ENCODE data around the gene TOR1AIP1. TPM values are rescaled to one million over a fixed set of nuclear protein-coding genes. Genes with fewer than 3 reads are reported as not detected.

Gene TOR1AIP1
- total and polyA plus RNA-seq, 11 donors: 16.0 to 68.2 (median 45.2) TPM

DNA sequence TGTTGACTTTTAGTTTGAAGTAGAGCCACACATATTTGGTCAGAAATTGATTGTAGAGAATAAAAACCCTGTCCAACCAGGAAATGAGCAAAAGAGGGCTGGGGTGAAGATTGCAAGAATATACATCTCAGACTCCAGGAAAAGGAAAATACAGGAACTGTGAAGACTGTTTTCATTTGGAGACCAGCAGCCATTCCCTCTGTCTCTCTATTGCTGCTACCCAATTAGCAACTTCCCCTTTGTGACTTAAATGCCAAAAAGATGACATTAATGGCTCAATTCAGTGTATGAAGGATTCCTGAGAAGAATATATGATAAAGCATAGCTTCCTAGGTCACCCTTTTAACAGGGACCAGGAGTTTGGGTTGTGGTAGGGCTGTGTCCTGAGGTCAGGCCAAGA, 40.9 kb downstream of the TOR1AIP1 start:
- ATAC-seq (no peak), DNase-seq (no peak)
- Histone ChIP-seq H3K4me3 (no peak overlapping the region), H3K27ac (peak overlapping the region in 1 of 12 donors; percentile 9), H3K36me3 (peaks cover 0 to 43% (median 26%) of the 10 kb centered on the region in 9 donors), H3K27me3 (no peaks in the 10 kb centered on the region), H3K9me3 (no peaks in the 10 kb centered on the region), H3K4me1 (peaks cover 0 to 8% (median 0%) of the 10 kb centered on the region in 12 donors)
- TF ChIP-seq POLR2A (IDR thresholded peaks at IDR 0.05): no peak
- TF ChIP-seq, protein P1, sequence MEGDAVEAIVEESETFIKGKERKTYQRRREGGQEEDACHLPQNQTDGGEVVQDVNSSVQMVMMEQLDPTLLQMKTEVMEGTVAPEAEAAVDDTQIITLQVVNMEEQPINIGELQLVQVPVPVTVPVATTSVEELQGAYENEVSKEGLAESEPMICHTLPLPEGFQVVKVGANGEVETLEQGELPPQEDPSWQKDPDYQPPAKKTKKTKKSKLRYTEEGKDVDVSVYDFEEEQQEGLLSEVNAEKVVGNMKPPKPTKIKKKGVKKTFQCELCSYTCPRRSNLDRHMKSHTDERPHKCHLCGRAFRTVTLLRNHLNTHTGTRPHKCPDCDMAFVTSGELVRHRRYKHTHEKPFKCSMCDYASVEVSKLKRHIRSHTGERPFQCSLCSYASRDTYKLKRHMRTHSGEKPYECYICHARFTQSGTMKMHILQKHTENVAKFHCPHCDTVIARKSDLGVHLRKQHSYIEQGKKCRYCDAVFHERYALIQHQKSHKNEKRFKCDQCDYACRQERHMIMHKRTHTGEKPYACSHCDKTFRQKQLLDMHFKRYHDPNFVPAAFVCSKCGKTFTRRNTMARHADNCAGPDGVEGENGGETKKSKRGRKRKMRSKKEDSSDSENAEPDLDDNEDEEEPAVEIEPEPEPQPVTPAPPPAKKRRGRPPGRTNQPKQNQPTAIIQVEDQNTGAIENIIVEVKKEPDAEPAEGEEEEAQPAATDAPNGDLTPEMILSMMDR (IDR thresholded peaks at IDR 0.05): no peak
- intact Hi-C loops (cut with DNase I): no loop called here

DNA sequence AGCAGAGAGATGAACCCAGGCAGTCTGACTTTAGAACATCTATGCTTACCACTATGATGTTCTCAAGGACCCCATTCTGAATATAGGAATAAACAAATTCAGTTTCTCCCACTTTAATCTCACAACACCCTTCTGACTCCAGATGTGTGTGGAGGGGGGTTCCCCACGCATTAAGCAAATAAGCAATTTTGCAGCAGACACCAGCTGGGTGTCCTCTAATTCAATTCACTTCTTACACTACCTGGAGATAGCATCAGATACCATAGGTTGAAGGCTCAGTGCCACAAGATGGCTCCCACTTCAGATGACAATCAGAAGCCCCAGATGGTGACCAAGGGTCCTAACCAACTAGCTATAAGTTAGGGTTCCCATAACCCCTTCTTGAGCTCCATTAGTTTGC, 42.2 kb downstream of the TOR1AIP1 start:
- Histone ChIP-seq H3K4me1 (peaks cover 0 to 8% (median 0%) of the 10 kb centered on the region in 12 donors), H3K27me3 (no peaks in the 10 kb centered on the region), H3K36me3 (peaks cover 0 to 31% (median 14%) of the 10 kb centered on the region in 9 donors), H3K4me3 (no peak overlapping the region), H3K27ac (no peak overlapping the region), H3K9me3 (no peaks in the 10 kb centered on the region)
- 94 to 100% (median 97%) methylated on average over 1 of the region's 1 CpG for whole genome bisulfite sequencing, 4 donors
- intact Hi-C loops (cut with DNase I): no loop called here
- TF ChIP-seq POLR2A (IDR thresholded peaks at IDR 0.05): no peak
- TF ChIP-seq, protein P1 (IDR thresholded peaks at IDR 0.05): no peak
- DNase-seq (no peak), ATAC-seq (no peak)

DNA sequence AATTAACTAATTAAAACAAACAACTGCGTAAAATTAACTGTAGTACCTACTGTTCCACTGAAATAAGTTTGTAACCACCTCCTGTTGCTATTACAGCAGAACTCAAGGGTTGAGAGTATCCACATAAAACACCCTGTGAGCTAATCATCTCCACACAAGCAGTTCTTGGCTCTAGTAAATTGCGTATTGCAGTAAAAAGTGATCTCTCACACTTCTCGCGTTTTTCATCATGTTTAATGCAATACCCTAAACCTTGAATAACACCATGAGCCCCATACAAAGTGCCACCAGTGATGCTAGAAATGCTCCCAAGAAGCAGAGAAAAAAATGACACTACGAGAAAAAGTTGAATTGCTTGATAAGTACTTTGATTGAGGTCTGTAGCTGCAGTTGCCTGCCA, 43.2 kb downstream of the TOR1AIP1 start:
- intact Hi-C loops (cut with DNase I): no loop called here
- TF ChIP-seq, protein P1 (IDR thresholded peaks at IDR 0.05): no peak
- no peak for TF ChIP-seq POLR2A (IDR thresholded peaks at IDR 0.05)
- H3K4me3 ChIP-seq: no peak overlapping the region
- DNase-seq (no peak), ATAC-seq (no peak)
- WGBS, 4 donors: 91 to 95% (median 92%) methylated on average over 5 of the region's 5 CpGs
- no peaks in the 10 kb centered on the region for H3K9me3 ChIP-seq
- no peak overlapping the region for H3K27ac ChIP-seq
- no peaks in the 10 kb centered on the region for H3K27me3 ChIP-seq
- peaks cover 0 to 20% (median 3%) of the 10 kb centered on the region in 9 donors for H3K36me3 ChIP-seq
- H3K4me1 ChIP-seq: peaks cover 0 to 11% (median 0%) of the 10 kb centered on the region in 12 donors

DNA sequence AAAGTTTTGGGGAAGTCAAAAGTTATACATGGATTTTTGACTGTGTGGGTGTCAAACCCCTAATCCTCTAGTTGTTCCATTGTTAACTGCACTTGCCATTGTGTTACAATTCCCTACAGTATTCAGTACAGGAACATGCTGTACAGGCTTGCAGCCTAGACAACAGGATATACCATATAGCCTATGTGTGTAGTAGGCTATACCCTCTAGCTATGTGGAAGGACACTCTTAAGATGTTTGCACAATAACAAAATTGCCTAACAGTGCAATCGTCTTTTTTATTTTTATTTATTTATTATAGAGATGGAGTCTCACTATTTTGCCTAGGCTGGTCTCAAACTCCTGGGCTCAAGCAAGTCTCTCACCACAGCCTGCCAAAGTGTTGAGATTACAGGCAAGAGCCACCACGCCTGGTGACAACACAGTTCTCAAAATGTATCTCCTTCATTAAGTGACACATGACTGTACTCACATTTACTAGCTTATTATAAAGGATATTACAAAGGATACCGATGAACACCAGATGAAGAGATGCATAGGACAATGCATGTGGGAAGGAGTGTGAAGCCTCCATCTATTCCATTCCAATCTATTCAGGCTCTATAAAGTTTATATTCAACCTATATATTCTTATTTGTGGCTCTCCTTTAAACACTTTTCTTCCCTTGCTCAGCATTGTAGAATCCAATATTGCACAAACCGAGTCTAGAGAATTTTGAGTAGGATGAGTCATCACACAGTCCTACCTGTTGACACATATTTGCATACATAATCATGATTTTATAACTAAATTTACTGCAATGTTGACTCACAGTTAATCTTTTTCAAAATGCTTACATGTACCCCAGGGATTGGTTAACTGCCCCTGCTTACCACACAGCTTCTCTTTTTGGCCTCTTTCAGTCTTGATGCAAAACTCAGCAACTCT, 44.1 kb downstream of the TOR1AIP1 start:
- no peak overlapping the region for H3K27ac ChIP-seq
- no peaks in the 10 kb centered on the region for H3K27me3 ChIP-seq
- ATAC-seq (no peak), DNase-seq (no peak)
- H3K36me3 ChIP-seq: peaks cover 0 to 11% (median 2%) of the 10 kb centered on the region in 9 donors
- H3K4me1 ChIP-seq: peaks cover 0 to 13% (median 0%) of the 10 kb centered on the region in 12 donors
- no peaks in the 10 kb centered on the region for H3K9me3 ChIP-seq
- TF ChIP-seq POLR2A (IDR thresholded peaks at IDR 0.05): no peak
- H3K4me3 ChIP-seq: no peak overlapping the region
- 81 to 93% (median 84%) methylated on average over 4 of the region's 4 CpGs for WGBS, 4 donors
- intact Hi-C loops (cut with DNase I): no loop called here
